SU-DHL-6 (cell line): ENCODE data around the gene PLRG1.

Experiments
- CTCF ChIP-seq: fragments of 200-600 bp; sonication (generic); IDR thresholded peaks from one replicate; pipeline ENCODE4 v1.5.1; 2017; ENCODE audit warnings: antibody characterized with exemption, mild to moderate bottlenecking, low read length, moderate library complexity; ENCODE audit not compliant: insufficient read depth, poor library complexity, severe bottlenecking
- EZH2phosphoT487 ChIP-seq: fragments of 200-600 bp; sonication (generic), shearing (Covaris generic); conservative IDR thresholded peaks from 2 replicates; pipeline ENCODE4 v1.6.1; 2018; ENCODE audit warnings: mild to moderate bottlenecking, antibody characterized with exemption, low read length, moderate library complexity, mixed read lengths

GRCh38 chr4:154574311-154574710 is 24.1 kb upstream of the PLRG1 start:
- no peak for TF ChIP-seq CTCF
- no peak for TF ChIP-seq EZH2phosphoT487
